T-cell (primary cell): Measurements from ENCODE around the gene PRKN. TPM values are rescaled to one million over a fixed set of nuclear protein-coding genes. Genes with fewer than 3 reads are reported as not detected.

ENCODE experiments used
- ATAC-seq, 4 experiments: fragments of 200-7000 bp in 3 of 4; fragments of 150-1000 bp in 1 of 4; cut with Tn5 transposase; replicated peaks in 1 of 4; 1 replicate in 3 of 4; 2 replicates in 1 of 4; pipeline ENCODE4 v1.10.0; 2021; ENCODE audit warnings: moderate library complexity in 3 of 4, mild to moderate bottlenecking in 2 of 4, moderate number of reproducible peaks in 1 of 4
- CTCF ChIA-PET, 2 donors: fragments of 300-600 bp; sonication (Branson Sonifier 250); formaldehyde crosslinking; loops; one replicate each; lab custom pipeline; 2022; ENCODE audit warnings: antibody characterized with exemption in 2 of 2; lab: Charles Lee
- POLR2A ChIA-PET, 2 donors: fragments of 300-600 bp; sonication (Branson Sonifier 250); formaldehyde crosslinking; loops; one replicate each; lab custom pipeline; 2022; ENCODE audit warnings: antibody characterized with exemption in 2 of 2; lab: Charles Lee
- DNase-seq, 35 experiments: peaks; one replicate each; pipeline versions ENCODE4 v3.0.0 to v3.0.0-alpha.2; 2013 to 2023
- H3K27ac ChIP-seq: one replicate; pipeline ENCODE4 v1.5.1; 2013; ENCODE audit warnings: low read length
- H3K27me3 ChIP-seq, 2 experiments: replicated peaks in 1 of 2; 1 replicate in 1 of 2; 2 replicates in 1 of 2; pipeline versions ENCODE4 v1.6.1 to v1.7.0; 2013; ENCODE audit warnings: low read length in 1 of 2, mixed read lengths in 1 of 2; ENCODE audit not compliant: control insufficient read depth in 2 of 2, insufficient read depth in 2 of 2; ENCODE audit errors: extremely low read depth in 1 of 2
- H3K36me3 ChIP-seq, 2 donors: 1 replicate in 1 of 2; 2 replicates in 1 of 2; pipeline versions ENCODE4 v1.6.1 to v1.7.0; 2013; ENCODE audit warnings: low read length in 1 of 2; ENCODE audit not compliant: control insufficient read depth in 2 of 2, insufficient read depth in 1 of 2; ENCODE audit errors: extremely low read depth in 1 of 2
- H3K4me1 ChIP-seq, 2 experiments: 1 replicate in 1 of 2; 2 replicates in 1 of 2; pipeline versions ENCODE4 v1.6.1 to v1.7.0; 2013; ENCODE audit warnings: low read length in 2 of 2, mixed read lengths in 1 of 2; ENCODE audit not compliant: insufficient read depth in 2 of 2, control insufficient read depth in 1 of 2; ENCODE audit errors: extremely low read depth in 1 of 2
- H3K4me3 ChIP-seq, 2 donors: 1 replicate in 1 of 2; 2 replicates in 1 of 2; pipeline versions ENCODE4 v1.5.1 to v1.7.0; 2013; ENCODE audit warnings: mild to moderate bottlenecking in 2 of 2, low read length in 1 of 2, moderate library complexity in 1 of 2; ENCODE audit not compliant: control insufficient read depth in 1 of 2; ENCODE audit errors: extremely low read depth in 1 of 2
- H3K9me3 ChIP-seq: 2 replicates; pipeline ENCODE4 v1.7.0; 2013
- H3K27ac Mint-ChIP-seq, 2 donors: one replicate each; pipeline ENCODE4 v1.8.0; 2020 to 2021; ENCODE audit warnings: mild to moderate bottlenecking in 2 of 2, mixed read lengths in 2 of 2
- H3K27me3 Mint-ChIP-seq, 2 donors: one replicate each; pipeline ENCODE4 v1.8.0; 2021 to 2022; ENCODE audit warnings: mixed read lengths in 2 of 2
- H3K36me3 Mint-ChIP-seq: one replicate; pipeline ENCODE4 v1.8.0; 2021; ENCODE audit warnings: mixed read lengths
- H3K4me1 Mint-ChIP-seq, 3 donors: one replicate each; pipeline ENCODE4 v1.8.0; 2020 to 2022; ENCODE audit warnings: mixed read lengths in 3 of 3, mild to moderate bottlenecking in 1 of 3
- H3K4me3 Mint-ChIP-seq, 3 donors: one replicate each; pipeline ENCODE4 v1.8.0; 2020 to 2022; ENCODE audit warnings: mild to moderate bottlenecking in 3 of 3, mixed read lengths in 3 of 3, moderate library complexity in 3 of 3
- H3K9me3 Mint-ChIP-seq, 3 donors: one replicate each; pipeline ENCODE4 v1.8.0; 2020 to 2022; ENCODE audit warnings: mixed read lengths in 3 of 3
- WGBS: methylation state at CpG from one replicate; pipeline ENCODE4 v1.1.5; 2013; ENCODE audit warnings: missing lambda C conversion rate; ENCODE audit not compliant: insufficient coverage; 5-methylcytosine and 5-hydroxymethylcytosine counted together
- total RNA-seq, 35 experiments: library from RNA in 6 of 35; stranded (reverse) in 6 of 35; fragments of 120-200 nt in 1 of 35; gene quantifications; one replicate each; pipeline versions ENCODE4 v1.2.1 to v1.2.4 and lab custom pipeline; 2013 to 2026

The PRKN gene
- total RNA-seq, 5 donors from 2014 or later (not counting 1 experiment from before 2014, with no cell fraction given), result 3.4 to 7.7 (median 6.1) TPM

- POLR2A ChIA-PET, result no interaction called here
- Mint-ChIP-seq H3K27me3 (no peaks in the 10 kb centered on the region), H3K36me3 (no peaks in the 10 kb centered on the region), H3K4me1 (no peaks in the 10 kb centered on the region), H3K9me3 (peaks cover 5 to 12% (median 8%) of the 10 kb centered on the region in 3 donors), H3K27ac (no peak overlapping the region), H3K4me3 (no peak overlapping the region)
- Histone ChIP-seq H3K36me3 (no peaks in the 10 kb centered on the region), H3K27me3 (peaks cover 0 to 3% of the 10 kb centered on the region in 2 experiments), H3K27ac (no peak overlapping the region), H3K4me3 (no peak overlapping the region), H3K4me1 (no peaks in the 10 kb centered on the region), H3K9me3 (no peaks in the 10 kb centered on the region)
- no peak for ATAC-seq
- CTCF ChIA-PET, result no interaction called here
- DNase-seq, result no peak
- WGBS, result 74% methylated on average over 10 of the region's 10 CpGs
These were observed 1066.6 kb downstream of the PRKN start for GRCh38 chr6:161660666-161661571.

- ChIA-PET CTCF (interaction anchor here in 1 of 2 donors (0.6 kb wide), 1 partner anchor 1550 kb away, joined by 5 read pairs; no protein-coding TSS in a partner anchor), POLR2A (no interaction called here)
- no peak overlapping the region for H3K27ac Mint-ChIP-seq
- DNase-seq, result no peak
- H3K9me3 Mint-ChIP-seq, result peaks cover 0 to 6% (median 3%) of the 10 kb centered on the region in 3 donors
- Histone ChIP-seq H3K4me1 (no peaks in the 10 kb centered on the region), H3K4me3 (no peak overlapping the region), H3K36me3 (no peaks in the 10 kb centered on the region), H3K9me3 (no peaks in the 10 kb centered on the region), H3K27me3 (peaks cover 0 to 3% of the 10 kb centered on the region in 2 experiments), H3K27ac (no peak overlapping the region)
- H3K36me3 Mint-ChIP-seq, result no peaks in the 10 kb centered on the region
- no peaks in the 10 kb centered on the region for H3K27me3 Mint-ChIP-seq
- no CpG with 5 or more reads among the region's 4 CpGs for WGBS
- no peak for ATAC-seq
- no peaks in the 10 kb centered on the region for H3K4me1 Mint-ChIP-seq
- no peak overlapping the region for H3K4me3 Mint-ChIP-seq
These were observed 1069.4 kb downstream of the PRKN start for GRCh38 chr6:161658211-161658610.

- POLR2A ChIA-PET, result no interaction called here
- ATAC-seq (no peak), DNase-seq (no peak)
- Mint-ChIP-seq H3K4me3 (no peak overlapping the region), H3K36me3 (no peaks in the 10 kb centered on the region), H3K4me1 (no peaks in the 10 kb centered on the region), H3K9me3 (peaks cover 3 to 13% (median 6%) of the 10 kb centered on the region in 3 donors), H3K27me3 (no peaks in the 10 kb centered on the region), H3K27ac (no peak overlapping the region)
- Histone ChIP-seq H3K4me1 (no peaks in the 10 kb centered on the region), H3K4me3 (no peak overlapping the region), H3K27me3 (no peaks in the 10 kb centered on the region), H3K9me3 (no peaks in the 10 kb centered on the region), H3K27ac (no peak overlapping the region), H3K36me3 (no peaks in the 10 kb centered on the region)
- CTCF ChIA-PET, result no interaction called here
- 86% methylated on average over 6 of the region's 6 CpGs for WGBS
These were observed 1073.4 kb downstream of the PRKN start for GRCh38 chr6:161654209-161654608.

GRCh38 chr6:161651949-161652348, 1075.6 kb downstream of the PRKN start:
- ChIA-PET CTCF (interaction anchor here in 1 of 2 donors (0.6 to 0.7 kb wide), 2 partner anchors 75 to 207 kb away, joined by 3 read pairs; no protein-coding TSS in a partner anchor), POLR2A (no interaction called here)
- Histone ChIP-seq H3K9me3 (no peaks in the 10 kb centered on the region), H3K27me3 (no peaks in the 10 kb centered on the region), H3K27ac (no peak overlapping the region), H3K4me3 (no peak overlapping the region), H3K36me3 (no peaks in the 10 kb centered on the region), H3K4me1 (no peaks in the 10 kb centered on the region)
- no peak overlapping the region for H3K27ac Mint-ChIP-seq
- no peaks in the 10 kb centered on the region for H3K27me3 Mint-ChIP-seq
- DNase-seq, result no peak
- no peaks in the 10 kb centered on the region for H3K4me1 Mint-ChIP-seq
- H3K9me3 Mint-ChIP-seq, result peaks cover 3 to 13% (median 6%) of the 10 kb centered on the region in 3 donors
- no peak overlapping the region for H3K4me3 Mint-ChIP-seq
- H3K36me3 Mint-ChIP-seq, result no peaks in the 10 kb centered on the region
- WGBS, result no CpG with 5 or more reads among the region's 1 CpG
- no peak for ATAC-seq

- H3K27ac ChIP-seq, result no peak overlapping the region
- Mint-ChIP-seq H3K27ac (no peak overlapping the region), H3K9me3 (peaks cover 6 to 17% (median 7%) of the 10 kb centered on the region in 3 donors), H3K36me3 (no peaks in the 10 kb centered on the region), H3K4me3 (no peak overlapping the region), H3K27me3 (peaks cover 0 to 4% of the 10 kb centered on the region in 2 donors), H3K4me1 (no peaks in the 10 kb centered on the region)
- no peaks in the 10 kb centered on the region for H3K9me3 ChIP-seq
- H3K4me1 ChIP-seq, result no peaks in the 10 kb centered on the region
- no peaks in the 10 kb centered on the region for H3K27me3 ChIP-seq
- no peaks in the 10 kb centered on the region for H3K36me3 ChIP-seq
- CTCF ChIA-PET, result no interaction called here
- H3K4me3 ChIP-seq, result no peak overlapping the region
- POLR2A ChIA-PET, result no interaction called here
- WGBS, result 60% methylated on average over 1 of the region's 4 CpGs
- ATAC-seq (no peak), DNase-seq (no peak)
These were observed 1077.7 kb downstream of the PRKN start for GRCh38 chr6:161649841-161650240.

GRCh38 chr6:161649068-161649467, 1078.5 kb downstream of the PRKN start:
- ATAC-seq (no peak), DNase-seq (no peak)
- Histone ChIP-seq H3K4me3 (no peak overlapping the region), H3K9me3 (no peaks in the 10 kb centered on the region), H3K27me3 (no peaks in the 10 kb centered on the region), H3K36me3 (no peaks in the 10 kb centered on the region), H3K4me1 (no peaks in the 10 kb centered on the region), H3K27ac (no peak overlapping the region)
- Mint-ChIP-seq H3K4me1 (no peaks in the 10 kb centered on the region), H3K27ac (no peak overlapping the region), H3K9me3 (peaks cover 6 to 17% (median 7%) of the 10 kb centered on the region in 3 donors), H3K4me3 (no peak overlapping the region), H3K36me3 (no peaks in the 10 kb centered on the region), H3K27me3 (peaks cover 0 to 4% of the 10 kb centered on the region in 2 donors)
- CTCF ChIA-PET, result no interaction called here
- 100% methylated on average over 2 of the region's 2 CpGs for WGBS
- POLR2A ChIA-PET, result no interaction called here
